ENCODE measurements around the gene UBQLN3. TPM values are rescaled to one million over a fixed set of nuclear protein-coding genes. Genes with fewer than 3 reads are reported as not detected.
A peak's percentile ranks its signal among the peaks of the same experiment; 100 is the strongest.

UBQLN3 gene
- total RNA-seq, 1 donor from 2014 or later: not detected

DNA sequence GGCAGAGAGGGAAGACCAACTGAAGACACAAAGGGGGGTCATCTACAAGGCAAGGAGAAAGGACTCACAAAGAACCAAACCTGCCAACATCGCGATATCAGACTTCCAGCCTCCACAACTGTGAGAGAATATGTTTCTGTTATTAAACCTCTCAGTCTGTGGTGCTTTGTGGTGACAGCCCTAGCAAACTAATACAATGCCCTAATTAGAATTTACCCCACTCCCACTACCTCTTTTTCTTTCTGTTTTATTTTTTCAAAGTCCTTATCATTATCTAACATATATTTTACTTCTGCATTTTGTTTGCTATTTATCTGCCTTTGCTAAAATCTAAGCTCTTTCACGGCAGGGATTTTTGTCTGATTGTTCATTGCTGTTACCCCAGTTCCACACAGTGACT lies 23.8 kb downstream of the UBQLN3 start:
- H3K27me3 Mint-ChIP-seq (ENCODE audit: unreplicated experiment): peaks cover 2% of the 10 kb centered on the region
- no peaks in the 10 kb centered on the region for H3K36me3 Mint-ChIP-seq (ENCODE audit: unreplicated experiment)
- no peaks in the 10 kb centered on the region for H3K4me1 Mint-ChIP-seq (ENCODE audit: unreplicated experiment)

DNA sequence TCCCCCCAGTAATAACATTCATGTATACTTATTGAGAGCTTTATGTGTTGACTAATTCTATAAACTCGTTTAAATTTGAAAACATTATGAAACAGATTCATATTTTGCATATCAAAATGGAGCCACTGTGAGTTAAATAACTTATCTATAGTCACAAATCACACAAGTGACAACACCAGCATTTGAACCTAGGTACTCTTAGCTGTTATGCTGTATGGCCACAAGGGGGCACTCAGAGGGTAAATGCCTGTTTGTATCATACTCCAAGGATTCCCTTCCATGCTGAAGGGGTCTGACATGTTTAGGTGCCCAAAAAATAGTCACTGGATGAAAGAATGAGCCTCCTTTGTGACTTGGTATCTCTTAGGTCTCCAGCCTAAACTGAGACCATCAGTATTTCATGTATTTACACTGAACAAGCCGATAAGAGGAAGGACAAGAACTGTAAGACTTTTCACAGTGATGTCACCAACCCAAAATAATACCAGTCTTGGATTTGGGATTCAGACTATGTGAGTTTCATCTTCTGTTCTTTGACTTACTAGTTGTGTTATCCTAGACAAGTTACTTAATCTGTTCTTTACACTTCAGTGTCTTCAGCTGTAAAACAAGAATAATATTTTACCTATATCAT lies 33.5 kb downstream of the UBQLN3 start:
- no peak for DNase-seq (ENCODE audit: extremely low spot score, unreplicated experiment)
- Mint-ChIP-seq H3K36me3 (ENCODE audit: unreplicated experiment) (no peaks in the 10 kb centered on the region), H3K27ac (ENCODE audit: unreplicated experiment) (no peak overlapping the region), H3K4me3 (ENCODE audit: unreplicated experiment) (no peak overlapping the region), H3K27me3 (ENCODE audit: unreplicated experiment) (peaks cover 15% of the 10 kb centered on the region), H3K4me1 (ENCODE audit: unreplicated experiment) (no peaks in the 10 kb centered on the region), H3K9me3 (ENCODE audit: unreplicated experiment) (no peaks in the 10 kb centered on the region)
- TF ChIP-seq, protein P1, sequence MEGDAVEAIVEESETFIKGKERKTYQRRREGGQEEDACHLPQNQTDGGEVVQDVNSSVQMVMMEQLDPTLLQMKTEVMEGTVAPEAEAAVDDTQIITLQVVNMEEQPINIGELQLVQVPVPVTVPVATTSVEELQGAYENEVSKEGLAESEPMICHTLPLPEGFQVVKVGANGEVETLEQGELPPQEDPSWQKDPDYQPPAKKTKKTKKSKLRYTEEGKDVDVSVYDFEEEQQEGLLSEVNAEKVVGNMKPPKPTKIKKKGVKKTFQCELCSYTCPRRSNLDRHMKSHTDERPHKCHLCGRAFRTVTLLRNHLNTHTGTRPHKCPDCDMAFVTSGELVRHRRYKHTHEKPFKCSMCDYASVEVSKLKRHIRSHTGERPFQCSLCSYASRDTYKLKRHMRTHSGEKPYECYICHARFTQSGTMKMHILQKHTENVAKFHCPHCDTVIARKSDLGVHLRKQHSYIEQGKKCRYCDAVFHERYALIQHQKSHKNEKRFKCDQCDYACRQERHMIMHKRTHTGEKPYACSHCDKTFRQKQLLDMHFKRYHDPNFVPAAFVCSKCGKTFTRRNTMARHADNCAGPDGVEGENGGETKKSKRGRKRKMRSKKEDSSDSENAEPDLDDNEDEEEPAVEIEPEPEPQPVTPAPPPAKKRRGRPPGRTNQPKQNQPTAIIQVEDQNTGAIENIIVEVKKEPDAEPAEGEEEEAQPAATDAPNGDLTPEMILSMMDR (IDR thresholded peaks at IDR 0.05): peak; percentile 89

More for the DNA sequence above, 23.8 kb downstream of the UBQLN3 start:
- H3K9me3 Mint-ChIP-seq (ENCODE audit: unreplicated experiment): no peaks in the 10 kb centered on the region
- no peak for DNase-seq (ENCODE audit: extremely low spot score, unreplicated experiment)
- H3K4me3 Mint-ChIP-seq (ENCODE audit: unreplicated experiment): no peak overlapping the region
- H3K27ac Mint-ChIP-seq (ENCODE audit: unreplicated experiment): no peak overlapping the region
- TF ChIP-seq, protein P1 (IDR thresholded peaks at IDR 0.05): no peak

DNA sequence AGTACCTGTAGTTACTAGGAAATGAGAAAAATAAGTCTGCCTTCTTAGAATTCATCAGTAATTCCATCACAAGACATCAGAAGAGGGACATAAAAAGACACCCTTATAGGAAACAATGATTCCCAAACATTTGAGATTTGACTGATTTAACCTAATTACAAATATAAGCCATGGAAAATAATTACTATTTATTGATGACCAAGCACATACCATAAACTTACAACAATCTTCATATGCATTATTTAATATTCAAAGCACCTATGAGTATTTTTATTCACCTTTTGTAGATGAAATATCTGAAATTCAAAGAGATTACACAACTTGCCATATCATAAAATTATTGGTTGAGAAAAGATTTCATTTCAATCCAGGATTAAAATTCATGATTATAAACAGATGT lies 35.8 kb downstream of the UBQLN3 start:
- H3K4me3 Mint-ChIP-seq (ENCODE audit: unreplicated experiment): no peak overlapping the region
- no peaks in the 10 kb centered on the region for H3K36me3 Mint-ChIP-seq (ENCODE audit: unreplicated experiment)
- DNase-seq (ENCODE audit: extremely low spot score, unreplicated experiment): no peak
- no peak overlapping the region for H3K27ac Mint-ChIP-seq (ENCODE audit: unreplicated experiment)
- TF ChIP-seq, protein P1 (IDR thresholded peaks at IDR 0.05): no peak
- H3K9me3 Mint-ChIP-seq (ENCODE audit: unreplicated experiment): no peaks in the 10 kb centered on the region
- peaks cover 17% of the 10 kb centered on the region for H3K27me3 Mint-ChIP-seq (ENCODE audit: unreplicated experiment)
- H3K4me1 Mint-ChIP-seq (ENCODE audit: unreplicated experiment): no peaks in the 10 kb centered on the region

DNA sequence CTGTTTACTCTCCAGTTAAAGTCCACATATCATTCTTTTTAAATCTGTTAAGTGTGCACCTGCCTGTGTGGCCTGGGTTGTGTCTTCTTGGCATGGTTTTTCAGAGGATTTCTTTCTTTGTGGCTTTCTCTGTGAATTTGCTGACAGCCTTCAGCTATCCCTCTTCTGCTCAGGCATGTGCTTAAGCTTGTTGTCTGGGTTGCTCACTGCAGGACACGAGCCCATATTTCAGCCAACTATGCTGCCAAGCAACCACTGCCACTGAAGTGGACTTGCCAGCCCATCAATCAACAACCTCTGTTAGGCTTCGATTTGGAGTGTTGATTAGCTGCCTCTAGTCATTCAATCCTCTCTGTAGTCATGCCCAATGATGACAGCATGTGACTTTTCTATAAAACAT lies 42.2 kb downstream of the UBQLN3 start:
- Mint-ChIP-seq H3K27me3 (ENCODE audit: unreplicated experiment) (peaks cover 10% of the 10 kb centered on the region), H3K4me3 (ENCODE audit: unreplicated experiment) (no peak overlapping the region), H3K9me3 (ENCODE audit: unreplicated experiment) (no peaks in the 10 kb centered on the region), H3K27ac (ENCODE audit: unreplicated experiment) (no peak overlapping the region), H3K36me3 (ENCODE audit: unreplicated experiment) (no peaks in the 10 kb centered on the region), H3K4me1 (ENCODE audit: unreplicated experiment) (no peaks in the 10 kb centered on the region)
- TF ChIP-seq, protein P1 (IDR thresholded peaks at IDR 0.05): no peak
- no peak for DNase-seq (ENCODE audit: extremely low spot score, unreplicated experiment)

DNA sequence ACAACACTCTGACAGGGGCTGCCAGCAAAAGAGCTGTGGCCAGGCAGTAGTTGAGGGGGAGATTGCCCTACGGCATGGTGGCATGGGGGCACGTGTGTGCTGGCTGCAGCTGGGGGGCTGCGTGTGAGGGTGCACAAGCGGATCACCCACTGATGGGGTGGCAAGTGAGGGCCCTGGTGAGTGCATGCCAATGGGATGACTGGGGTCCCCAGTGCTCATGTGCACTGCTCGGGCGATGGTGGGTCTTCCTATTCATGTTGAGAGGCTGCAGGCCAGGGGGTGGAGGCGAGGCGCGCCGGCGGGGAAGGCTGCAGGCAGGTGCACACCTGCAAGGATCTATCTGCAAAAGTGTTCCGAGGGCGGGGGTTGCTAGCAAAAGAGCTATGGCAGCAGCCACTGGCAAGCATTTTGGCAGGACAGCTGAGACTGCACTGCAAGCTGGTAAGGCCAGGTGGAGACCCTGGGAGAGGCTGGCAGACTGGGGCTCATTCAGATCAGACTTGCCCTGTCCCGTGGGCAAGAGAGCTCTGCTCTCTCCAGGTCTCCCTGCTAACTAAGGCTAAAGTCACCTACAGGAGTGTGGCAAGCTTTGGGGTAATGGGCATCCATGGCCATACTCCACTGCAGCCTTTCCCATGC lies 48.7 kb downstream of the UBQLN3 start:
- Mint-ChIP-seq H3K27ac (ENCODE audit: unreplicated experiment) (no peak overlapping the region), H3K4me3 (ENCODE audit: unreplicated experiment) (no peak overlapping the region), H3K36me3 (ENCODE audit: unreplicated experiment) (no peaks in the 10 kb centered on the region), H3K4me1 (ENCODE audit: unreplicated experiment) (no peaks in the 10 kb centered on the region), H3K9me3 (ENCODE audit: unreplicated experiment) (no peaks in the 10 kb centered on the region), H3K27me3 (ENCODE audit: unreplicated experiment) (no peaks in the 10 kb centered on the region)
- no peak for DNase-seq (ENCODE audit: extremely low spot score, unreplicated experiment)
- TF ChIP-seq, protein P1 (IDR thresholded peaks at IDR 0.05): no peak

Other genes with a start within 250 kb of the UBQLN3 start
- gene HBE1, start 240.0 kb downstream of the UBQLN3 start, total RNA-seq: not detected in 2 replicates
- gene OR51B4, start 208.0 kb downstream of the UBQLN3 start, total RNA-seq: not detected in 2 replicates
- gene OR51B2, start 185.7 kb downstream of the UBQLN3 start, total RNA-seq: not detected in 2 replicates
- gene OR51B5, start 166.4 kb downstream of the UBQLN3 start, total RNA-seq: not detected in 2 replicates
- gene OR51B6, start 158.4 kb downstream of the UBQLN3 start, total RNA-seq: not detected in 2 replicates
- gene OR51M1, start 126.1 kb downstream of the UBQLN3 start, total RNA-seq: not detected in 2 replicates
- gene OR51Q1, start 87.8 kb downstream of the UBQLN3 start, total RNA-seq: not detected in 2 replicates
- gene OR51I1, start 68.4 kb downstream of the UBQLN3 start, total RNA-seq: not detected in 2 replicates
- gene OR51I2, start 60.6 kb downstream of the UBQLN3 start, total RNA-seq: not detected in 2 replicates
- not detected in 2 replicates for gene OR52D1, start 21.3 kb downstream of the UBQLN3 start, total RNA-seq
- 0.32 and 0.39 TPM in 2 replicates for gene UBQLNL, start 6.7 kb upstream of the UBQLN3 start, total RNA-seq
- not detected in 2 replicates for gene OR52H1, start 38.6 kb upstream of the UBQLN3 start, total RNA-seq
- not detected in 2 replicates for gene OR52B6, start 70.9 kb upstream of the UBQLN3 start, total RNA-seq
- gene TRIM6, start 86.7 kb upstream of the UBQLN3 start, total RNA-seq: 1.9 TPM in 2 replicates
- 4.6 and 5.6 TPM in 2 replicates for gene TRIM34, start 115.0 kb upstream of the UBQLN3 start, total RNA-seq
- gene TRIM5, start 175.1 kb upstream of the UBQLN3 start, total RNA-seq: 41.7 and 47.3 TPM in 2 replicates
- 136 and 138 TPM in 2 replicates for gene TRIM22, start 179.8 kb upstream of the UBQLN3 start, total RNA-seq
- gene OR56B1, start 226.5 kb upstream of the UBQLN3 start, total RNA-seq: not detected in 2 replicates
- gene OR52N4, start 244.3 kb upstream of the UBQLN3 start, total RNA-seq: not detected in 2 replicates